Nephron (organoid): ENCODE results near the gene EVX2.

Experiments used
- H3K27ac Mint-ChIP-seq, 3 experiments: 2 replicates each; pipeline ENCODE4 v1.8.0; 2020; ENCODE audit warnings: mixed read lengths in 3 of 3, mild to moderate bottlenecking in 2 of 3, moderate library complexity in 1 of 3
- H3K27me3 Mint-ChIP-seq: 2 replicates; pipeline ENCODE4 v1.8.0; 2021; ENCODE audit warnings: low read depth, mild to moderate bottlenecking, moderate library complexity, mixed read lengths
- H3K36me3 Mint-ChIP-seq: 2 replicates; pipeline ENCODE4 v1.8.0; 2020; ENCODE audit warnings: low read depth, mixed read lengths
- H3K4me1 Mint-ChIP-seq: 2 replicates; pipeline ENCODE4 v1.8.0; 2020; ENCODE audit warnings: mixed read lengths
- H3K4me3 Mint-ChIP-seq, 3 experiments: 2 replicates each; pipeline ENCODE4 v1.8.0; 2020; ENCODE audit warnings: mild to moderate bottlenecking in 3 of 3, mixed read lengths in 3 of 3, moderate library complexity in 2 of 3
- H3K9me3 Mint-ChIP-seq: 2 replicates; pipeline ENCODE4 v1.8.0; 2020; ENCODE audit warnings: mixed read lengths
- TF ChIP-seq, protein P1 (sequence below), 3 experiments: fragments of 200-600 bp; sonication (generic); IDR thresholded peaks; one replicate each; pipeline ENCODE4 v1.5.0; 2021; ENCODE audit warnings: antibody characterized with exemption in 3 of 3; ENCODE audit not compliant: unreplicated experiment in 3 of 3

Gene EVX2

DNA sequence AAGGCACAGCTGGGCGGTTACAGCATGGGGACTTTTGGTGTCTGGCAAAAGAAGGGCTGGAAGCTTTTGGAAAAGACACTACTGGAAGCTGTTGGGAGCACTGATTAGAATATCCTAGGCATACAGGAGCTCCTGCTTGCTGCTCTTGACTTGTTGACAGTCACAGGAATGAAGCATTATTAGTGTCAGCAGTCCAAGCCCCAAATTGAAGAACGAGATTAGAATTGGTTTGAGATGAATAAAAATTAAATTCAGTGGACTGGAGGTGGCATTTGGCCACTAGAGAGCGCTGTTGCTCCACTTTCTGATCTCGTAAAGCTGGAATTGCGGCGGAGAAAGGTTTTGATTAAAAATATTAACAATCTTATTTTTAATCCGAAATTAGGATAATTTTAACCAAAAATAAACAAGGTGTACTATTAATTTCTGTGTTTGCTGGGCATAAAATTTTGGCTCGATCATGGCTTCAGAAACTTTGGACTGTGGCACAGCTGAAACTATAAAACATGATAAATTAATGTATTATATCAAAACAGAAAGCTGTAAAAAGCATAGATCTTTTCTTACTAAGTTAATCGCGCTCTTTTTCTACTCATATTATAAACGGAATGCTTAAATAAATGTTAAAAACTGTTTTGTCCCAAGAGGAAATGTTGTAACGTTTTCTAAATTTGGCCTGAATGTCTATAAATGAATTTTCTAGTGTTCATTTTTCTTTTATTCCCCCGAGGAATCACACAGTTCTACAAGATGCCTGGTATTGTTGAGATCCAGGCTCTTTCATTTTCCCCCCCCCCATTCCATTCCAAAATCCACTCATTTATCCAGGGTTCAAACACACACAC lies 43.4 kb upstream of the EVX2 start:
- peaks cover 43% of the 10 kb centered on the region for H3K27me3 Mint-ChIP-seq
- no peaks in the 10 kb centered on the region for H3K9me3 Mint-ChIP-seq
- H3K27ac Mint-ChIP-seq, result peak overlapping the region; percentile 99 to 100 (median 99)
- peak overlapping the region; percentile 91 to 98 (median 95) for H3K4me3 Mint-ChIP-seq
- peaks cover 52% of the 10 kb centered on the region for H3K4me1 Mint-ChIP-seq
- TF ChIP-seq, protein P1, sequence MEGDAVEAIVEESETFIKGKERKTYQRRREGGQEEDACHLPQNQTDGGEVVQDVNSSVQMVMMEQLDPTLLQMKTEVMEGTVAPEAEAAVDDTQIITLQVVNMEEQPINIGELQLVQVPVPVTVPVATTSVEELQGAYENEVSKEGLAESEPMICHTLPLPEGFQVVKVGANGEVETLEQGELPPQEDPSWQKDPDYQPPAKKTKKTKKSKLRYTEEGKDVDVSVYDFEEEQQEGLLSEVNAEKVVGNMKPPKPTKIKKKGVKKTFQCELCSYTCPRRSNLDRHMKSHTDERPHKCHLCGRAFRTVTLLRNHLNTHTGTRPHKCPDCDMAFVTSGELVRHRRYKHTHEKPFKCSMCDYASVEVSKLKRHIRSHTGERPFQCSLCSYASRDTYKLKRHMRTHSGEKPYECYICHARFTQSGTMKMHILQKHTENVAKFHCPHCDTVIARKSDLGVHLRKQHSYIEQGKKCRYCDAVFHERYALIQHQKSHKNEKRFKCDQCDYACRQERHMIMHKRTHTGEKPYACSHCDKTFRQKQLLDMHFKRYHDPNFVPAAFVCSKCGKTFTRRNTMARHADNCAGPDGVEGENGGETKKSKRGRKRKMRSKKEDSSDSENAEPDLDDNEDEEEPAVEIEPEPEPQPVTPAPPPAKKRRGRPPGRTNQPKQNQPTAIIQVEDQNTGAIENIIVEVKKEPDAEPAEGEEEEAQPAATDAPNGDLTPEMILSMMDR (IDR thresholded peaks at IDR 0.05; ENCODE audit: unreplicated experiment in 3 of 3), result peak; percentile 86 to 94 (median 88)
- peaks cover 31% of the 10 kb centered on the region for H3K36me3 Mint-ChIP-seq

- Mint-ChIP-seq H3K27me3 (peaks cover 49% of the 10 kb centered on the region), H3K9me3 (no peaks in the 10 kb centered on the region), H3K36me3 (peaks cover 29% of the 10 kb centered on the region), H3K4me3 (peak overlapping the region; percentile 91 to 95 (median 92)), H3K27ac (peak overlapping the region; percentile 99 to 100 (median 99)), H3K4me1 (peaks cover 55% of the 10 kb centered on the region)
- TF ChIP-seq, protein P1 (IDR thresholded peaks at IDR 0.05; ENCODE audit: unreplicated experiment in 3 of 3), result no peak
Observed at GRCh38 chr2:176125772-176126054, 42.0 kb upstream of the EVX2 start.

- peaks cover 53% of the 10 kb centered on the region for H3K27me3 Mint-ChIP-seq
- H3K4me1 Mint-ChIP-seq, result peaks cover 60% of the 10 kb centered on the region
- H3K36me3 Mint-ChIP-seq, result peaks cover 35% of the 10 kb centered on the region
- H3K9me3 Mint-ChIP-seq, result no peaks in the 10 kb centered on the region
- peak overlapping the region; percentile 91 to 95 (median 92) for H3K4me3 Mint-ChIP-seq
- peak overlapping the region; percentile 99 to 100 (median 99) for H3K27ac Mint-ChIP-seq
- TF ChIP-seq, protein P1 (IDR thresholded peaks at IDR 0.05; ENCODE audit: unreplicated experiment in 3 of 3), result no peak
Observed at GRCh38 chr2:176124947-176125771, 41.4 kb upstream of the EVX2 start.

GRCh38 chr2:176124110-176124946 lies 40.6 kb upstream of the EVX2 start:
- H3K27ac Mint-ChIP-seq, result peak overlapping the region; percentile 99 to 100 (median 99)
- peaks cover 61% of the 10 kb centered on the region for H3K27me3 Mint-ChIP-seq
- peak overlapping the region; percentile 91 to 95 (median 92) for H3K4me3 Mint-ChIP-seq
- H3K36me3 Mint-ChIP-seq, result peaks cover 41% of the 10 kb centered on the region
- H3K9me3 Mint-ChIP-seq, result no peaks in the 10 kb centered on the region
- H3K4me1 Mint-ChIP-seq, result peaks cover 66% of the 10 kb centered on the region
- TF ChIP-seq, protein P1 (IDR thresholded peaks at IDR 0.05; ENCODE audit: unreplicated experiment in 3 of 3), result no peak

GRCh38 chr2:176123411-176124109 lies 39.8 kb upstream of the EVX2 start:
- H3K9me3 Mint-ChIP-seq, result no peaks in the 10 kb centered on the region
- peaks cover 47% of the 10 kb centered on the region for H3K36me3 Mint-ChIP-seq
- TF ChIP-seq, protein P1 (IDR thresholded peaks at IDR 0.05; ENCODE audit: unreplicated experiment in 3 of 3), result no peak
- peaks cover 66% of the 10 kb centered on the region for H3K27me3 Mint-ChIP-seq
- H3K4me1 Mint-ChIP-seq, result peaks cover 66% of the 10 kb centered on the region
- peak overlapping the region; percentile 99 to 100 (median 99) for H3K27ac Mint-ChIP-seq
- H3K4me3 Mint-ChIP-seq, result peak overlapping the region; percentile 91 to 95 (median 92)
